ENCODE measurements around the gene GPR35. TPM values are rescaled to one million over a fixed set of nuclear protein-coding genes. Genes with fewer than 3 reads are reported as not detected.
A peak's percentile ranks its signal among the peaks of the same experiment; 100 is the strongest.

GPR35 gene
- total RNA-seq, 2 donors from 2014 or later: 48.2 to 50.7 TPM

- peaks cover 53% of the 10 kb centered on the region for H3K4me1 Mint-ChIP-seq (ENCODE audit: low read depth)
- ATAC-seq (replicated peaks in 1 of 2) (no peak), DNase-seq (peak; percentile 47 to 53)
- H3K27ac Mint-ChIP-seq: peak overlapping the region; percentile 75
- peaks cover 0 to 3% of the 10 kb centered on the region in 2 donors for H3K36me3 Mint-ChIP-seq (ENCODE audit: insufficient read depth in 2 of 2)
- no peaks in the 10 kb centered on the region for H3K9me3 Mint-ChIP-seq
- no peaks in the 10 kb centered on the region for H3K27me3 Mint-ChIP-seq (ENCODE audit: low read depth)
- peak overlapping the region; percentile 80 to 83 for H3K4me3 Mint-ChIP-seq
These were observed 1.4 kb downstream of the GPR35 start for GRCh38 chr2:240626531-240627300.

GRCh38 chr2:240627736-240628506, 2.6 kb downstream of the GPR35 start:
- no peak for DNase-seq
- no peak overlapping the region for H3K27ac Mint-ChIP-seq

GRCh38 chr2:240628507-240628807, 3.2 kb downstream of the GPR35 start:
- Mint-ChIP-seq H3K27ac (no peak overlapping the region), H3K36me3 (ENCODE audit: insufficient read depth in 2 of 2) (peaks cover 12% of the 10 kb centered on the region in 2 donors), H3K4me3 (no peak overlapping the region), H3K9me3 (peaks cover 8 to 10% of the 10 kb centered on the region in 2 donors), H3K27me3 (ENCODE audit: low read depth) (no peaks in the 10 kb centered on the region), H3K4me1 (ENCODE audit: low read depth) (peaks cover 37% of the 10 kb centered on the region)
- ATAC-seq (replicated peaks in 1 of 2) (no peak), DNase-seq (no peak)

More at GRCh38 chr2:240627736-240628506, 2.6 kb downstream of the GPR35 start:
- H3K4me1 Mint-ChIP-seq (ENCODE audit: low read depth): peaks cover 41% of the 10 kb centered on the region
- H3K36me3 Mint-ChIP-seq (ENCODE audit: insufficient read depth in 2 of 2): peaks cover 6 to 7% of the 10 kb centered on the region in 2 donors
- ATAC-seq (replicated peaks in 1 of 2): no peak
- peak overlapping the region in 1 of 2 donors; percentile 83 for H3K4me3 Mint-ChIP-seq
- H3K27me3 Mint-ChIP-seq (ENCODE audit: low read depth): no peaks in the 10 kb centered on the region
- peaks cover 2 to 4% of the 10 kb centered on the region in 2 donors for H3K9me3 Mint-ChIP-seq

GRCh38 chr2:240628808-240629618, 3.7 kb downstream of the GPR35 start:
- ATAC-seq (replicated peaks in 1 of 2) (no peak), DNase-seq (no peak)
- no peaks in the 10 kb centered on the region for H3K27me3 Mint-ChIP-seq (ENCODE audit: low read depth)
- no peak overlapping the region for H3K27ac Mint-ChIP-seq
- no peak overlapping the region for H3K4me3 Mint-ChIP-seq
- peaks cover 9 to 12% of the 10 kb centered on the region in 2 donors for H3K9me3 Mint-ChIP-seq
- peaks cover 35% of the 10 kb centered on the region for H3K4me1 Mint-ChIP-seq (ENCODE audit: low read depth)
- H3K36me3 Mint-ChIP-seq (ENCODE audit: insufficient read depth in 2 of 2): peaks cover 14% of the 10 kb centered on the region in 2 donors

GRCh38 chr2:240629619-240629967, 4.3 kb downstream of the GPR35 start:
- Mint-ChIP-seq H3K27me3 (ENCODE audit: low read depth) (no peaks in the 10 kb centered on the region), H3K27ac (no peak overlapping the region), H3K4me3 (no peak overlapping the region), H3K4me1 (ENCODE audit: low read depth) (peaks cover 29% of the 10 kb centered on the region), H3K36me3 (ENCODE audit: insufficient read depth in 2 of 2) (peaks cover 16% of the 10 kb centered on the region in 2 donors), H3K9me3 (peaks cover 9 to 14% of the 10 kb centered on the region in 2 donors)
- DNase-seq: no peak
- no peak for ATAC-seq (replicated peaks in 1 of 2)

- Mint-ChIP-seq H3K9me3 (peaks cover 12 to 15% of the 10 kb centered on the region in 2 donors), H3K4me3 (no peak overlapping the region), H3K27ac (no peak overlapping the region), H3K36me3 (ENCODE audit: insufficient read depth in 2 of 2) (peaks cover 17 to 19% of the 10 kb centered on the region in 2 donors), H3K4me1 (ENCODE audit: low read depth) (peaks cover 23% of the 10 kb centered on the region), H3K27me3 (ENCODE audit: low read depth) (no peaks in the 10 kb centered on the region)
- no peak for DNase-seq
- no peak for ATAC-seq (replicated peaks in 1 of 2)
These were observed 4.9 kb downstream of the GPR35 start for GRCh38 chr2:240629968-240630770.

GRCh38 chr2:240630771-240631547, 5.7 kb downstream of the GPR35 start:
- Mint-ChIP-seq H3K4me1 (ENCODE audit: low read depth) (peaks cover 21% of the 10 kb centered on the region), H3K4me3 (no peak overlapping the region), H3K9me3 (peaks cover 12 to 15% of the 10 kb centered on the region in 2 donors), H3K36me3 (ENCODE audit: insufficient read depth in 2 of 2) (peaks cover 14 to 19% of the 10 kb centered on the region in 2 donors), H3K27ac (no peak overlapping the region), H3K27me3 (ENCODE audit: low read depth) (no peaks in the 10 kb centered on the region)
- no peak for ATAC-seq (replicated peaks in 1 of 2)
- no peak for DNase-seq

GRCh38 chr2:240631548-240632305, 6.4 kb downstream of the GPR35 start:
- DNase-seq (no peak), ATAC-seq (replicated peaks in 1 of 2) (no peak)
- Mint-ChIP-seq H3K9me3 (peaks cover 12 to 15% of the 10 kb centered on the region in 2 donors), H3K27ac (no peak overlapping the region), H3K4me3 (no peak overlapping the region), H3K36me3 (ENCODE audit: insufficient read depth in 2 of 2) (peaks cover 14 to 19% of the 10 kb centered on the region in 2 donors), H3K4me1 (ENCODE audit: low read depth) (peaks cover 16% of the 10 kb centered on the region), H3K27me3 (ENCODE audit: low read depth) (no peaks in the 10 kb centered on the region)

- ATAC-seq (replicated peaks in 1 of 2) (no peak), DNase-seq (no peak)
- H3K4me1 Mint-ChIP-seq (ENCODE audit: low read depth): peaks cover 10% of the 10 kb centered on the region
- peaks cover 12 to 15% of the 10 kb centered on the region in 2 donors for H3K9me3 Mint-ChIP-seq
- no peak overlapping the region for H3K4me3 Mint-ChIP-seq
- H3K27ac Mint-ChIP-seq: no peak overlapping the region
- no peaks in the 10 kb centered on the region for H3K27me3 Mint-ChIP-seq (ENCODE audit: low read depth)
- H3K36me3 Mint-ChIP-seq (ENCODE audit: insufficient read depth in 2 of 2): peaks cover 14 to 19% of the 10 kb centered on the region in 2 donors
These were observed 7.0 kb downstream of the GPR35 start for GRCh38 chr2:240632306-240632721.

GRCh38 chr2:240635121-240635997, 10.1 kb downstream of the GPR35 start:
- Mint-ChIP-seq H3K4me3 (no peak overlapping the region), H3K36me3 (ENCODE audit: insufficient read depth in 2 of 2) (peaks cover 14 to 19% of the 10 kb centered on the region in 2 donors), H3K27ac (no peak overlapping the region), H3K27me3 (ENCODE audit: low read depth) (peaks cover 4% of the 10 kb centered on the region), H3K4me1 (ENCODE audit: low read depth) (no peaks in the 10 kb centered on the region), H3K9me3 (peaks cover 12 to 15% of the 10 kb centered on the region in 2 donors)
- peak; percentile 5 to 19 for ATAC-seq (replicated peaks in 1 of 2)
- DNase-seq: no peak

Data from activated T-cell treated with anti-CD3 and anti-CD28 coated beads, Interleukin-2, amount 50 U/mL, for 72 hours (primary cell).